ENCODE data around the gene MPIG6B. TPM values are rescaled to one million over a fixed set of nuclear protein-coding genes. Genes with fewer than 3 reads are reported as not detected.

MPIG6B gene
- total RNA-seq (0.60 TPM), polyA plus RNA-seq (ENCODE audit: insufficient read depth, low read depth, low replicate concordance) (not detected)
- long read RNA-seq, donor 1 = 0 reads
- long read RNA-seq, donor 2 = 0 reads
- long read RNA-seq, donor 3 = 0 reads
- long read RNA-seq, donor 4 = 0 reads
- long read RNA-seq, donor 5 = 0 reads
- long read RNA-seq, donor 6, partial matches to known transcripts = 228 of 228 reads
- long read RNA-seq, donor 6, other reads (novel, unspliced or antisense) = 0 of 228 reads
- long read RNA-seq, donor 7 = 0 reads
- long read RNA-seq, donor 8 = 0 reads
- long read RNA-seq, donor 9 = 0 reads
- long read RNA-seq, donor 10 = 0 reads

- TF ChIP-seq CTCF (IDR thresholded peaks at IDR 0.05; ENCODE audit: borderline replicate concordance, extremely low read depth, insufficient read depth) = no peak
- H3K9me3 ChIP-seq (ENCODE audit: control insufficient read depth in 2 of 3, insufficient read depth in 1 of 3, low read length in 3 of 3) = no peaks in the 10 kb centered on the region
- intact Hi-C loops (cut with DNase I) = no loop called here
- H3K27ac ChIP-seq (ENCODE audit: low read depth in 2 of 2, low read length in 2 of 2) = no peak within 1 kb of the TSS
- H3K9ac ChIP-seq (ENCODE audit: low read length in 3 of 3) = no peak within 1 kb of the TSS
- H3K4me3 ChIP-seq (ENCODE audit: low read length in 3 of 3) = no peak within 1 kb of the TSS
- FAIRE-seq (no peak), DNase-seq (no peak)
- H3K36me3 ChIP-seq (ENCODE audit: control insufficient read depth in 2 of 3, insufficient read depth in 3 of 3, low read length in 3 of 3) = peaks cover 7 to 21% (median 10%) of the 10 kb centered on the region in 3 donors
- no peaks in the 10 kb centered on the region for H3K27me3 ChIP-seq (ENCODE audit: control insufficient read depth, insufficient read depth, low read length)
- H3K4me1 ChIP-seq (ENCODE audit: control insufficient read depth in 2 of 3, insufficient read depth in 2 of 3, low read depth in 1 of 3, low read length in 3 of 3) = peaks cover 0 to 2% (median 0%) of the 10 kb centered on the region in 3 donors
Measured at GRCh38 chr6:31723245-31723979, at the start of gene MPIG6B. TSS of gene MPIG6B (plus strand) at chr6:31723373. CDS start at chr6:31723384, 11 bp downstream.

GRCh38 chr6:31676322-31676903 lies 46.8 kb upstream of the MPIG6B start:
- intact Hi-C loops (cut with DNase I) = no loop called here
- Histone ChIP-seq H3K4me1 (ENCODE audit: control insufficient read depth in 2 of 3, insufficient read depth in 2 of 3, low read depth in 1 of 3, low read length in 3 of 3) (peaks cover 0 to 6% (median 3%) of the 10 kb centered on the region in 3 donors), H3K4me3 (ENCODE audit: low read length in 3 of 3) (no peak overlapping the region), H3K36me3 (ENCODE audit: control insufficient read depth in 2 of 3, insufficient read depth in 3 of 3, low read length in 3 of 3) (peaks cover 0 to 10% (median 0%) of the 10 kb centered on the region in 3 donors), H3K27ac (ENCODE audit: low read depth in 2 of 2, low read length in 2 of 2) (no peak overlapping the region), H3K9ac (ENCODE audit: low read length in 3 of 3) (no peak overlapping the region), H3K27me3 (ENCODE audit: control insufficient read depth, insufficient read depth, low read length) (no peaks in the 10 kb centered on the region), H3K9me3 (ENCODE audit: control insufficient read depth in 2 of 3, insufficient read depth in 1 of 3, low read length in 3 of 3) (no peaks in the 10 kb centered on the region)
- DNase-seq (no peak), FAIRE-seq (no peak)
- TF ChIP-seq CTCF (IDR thresholded peaks at IDR 0.05; ENCODE audit: borderline replicate concordance, extremely low read depth, insufficient read depth) = no peak

- Histone ChIP-seq H3K9me3 (ENCODE audit: control insufficient read depth in 2 of 3, insufficient read depth in 1 of 3, low read length in 3 of 3) (no peaks in the 10 kb centered on the region), H3K9ac (ENCODE audit: low read length in 3 of 3) (no peak overlapping the region), H3K4me3 (ENCODE audit: low read length in 3 of 3) (no peak overlapping the region), H3K27ac (ENCODE audit: low read depth in 2 of 2, low read length in 2 of 2) (no peak overlapping the region), H3K4me1 (ENCODE audit: control insufficient read depth in 2 of 3, insufficient read depth in 2 of 3, low read depth in 1 of 3, low read length in 3 of 3) (peaks cover 3 to 6% (median 4%) of the 10 kb centered on the region in 3 donors), H3K27me3 (ENCODE audit: control insufficient read depth, insufficient read depth, low read length) (no peaks in the 10 kb centered on the region), H3K36me3 (ENCODE audit: control insufficient read depth in 2 of 3, insufficient read depth in 3 of 3, low read length in 3 of 3) (peaks cover 0 to 6% (median 0%) of the 10 kb centered on the region in 3 donors)
- TF ChIP-seq CTCF (IDR thresholded peaks at IDR 0.05; ENCODE audit: borderline replicate concordance, extremely low read depth, insufficient read depth) = no peak
- FAIRE-seq (no peak), DNase-seq (no peak)
- intact Hi-C loops (cut with DNase I) = no loop called here
Measured at GRCh38 chr6:31676904-31677303, 46.3 kb upstream of the MPIG6B start.

All from kidney (tissue), 22 donors.